Pulmonary artery endothelial cell (primary cell): ENCODE measurements around the gene CA11. TPM values are rescaled to one million over a fixed set of nuclear protein-coding genes. Genes with fewer than 3 reads are reported as not detected.
A peak's percentile ranks its signal among the peaks of the same experiment; 100 is the strongest.
"Not testable (repeated sequence)": the region's sequence is repeated elsewhere in the genome, so short reads cannot be mapped to it uniquely, and the experiment has no call there.

Source experiments
- DNase-seq: peaks from one replicate; pipeline ENCODE4 v3.0.0-alpha.2; 2011; ENCODE audit warnings: low read depth, low spot score
- total RNA-seq: library from RNA; depleted of rRNA; stranded (reverse); fragments of >200 nt; gene quantifications from 2 replicates; pipeline ENCODE4 v1.2.3, GENCODE V29; 2014

Gene CA11
- total RNA-seq = 2.3 and 3.2 TPM in 2 replicates

DNA sequence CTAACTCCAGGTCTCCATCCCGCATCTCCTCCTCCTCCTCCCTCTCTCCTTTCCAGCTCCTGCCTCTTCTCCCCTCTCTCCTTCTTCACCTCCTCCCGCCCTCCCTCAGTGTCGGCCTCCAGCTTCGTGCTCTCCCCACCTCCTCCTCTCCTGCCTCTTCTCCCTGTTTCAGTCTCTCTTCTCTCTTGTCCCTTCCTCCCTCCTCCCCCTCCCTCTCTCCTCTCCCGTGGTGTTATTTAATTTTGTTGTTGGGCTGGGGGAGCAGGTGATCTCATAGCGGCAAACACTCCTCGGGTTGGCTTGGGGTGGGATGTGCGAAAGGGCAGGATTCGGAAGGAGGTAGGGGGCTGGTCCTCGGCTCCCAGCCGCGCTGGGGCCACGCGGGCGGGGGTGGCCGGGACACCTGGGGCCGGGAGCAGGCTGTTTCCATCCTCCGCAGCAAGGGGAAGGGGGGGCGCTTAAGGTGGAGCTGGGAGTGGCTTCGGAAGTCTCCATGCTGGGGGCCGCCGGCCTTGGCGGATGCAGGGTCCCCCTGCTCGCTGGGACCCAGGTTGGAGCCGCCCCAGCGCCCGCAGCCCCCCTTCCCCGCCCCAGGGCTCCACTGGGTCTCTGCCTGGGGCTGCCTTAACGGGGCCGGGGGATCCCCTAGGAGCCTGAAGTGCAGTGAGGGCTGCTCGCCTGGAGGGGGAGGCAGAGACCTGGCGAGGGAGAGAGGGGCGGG lies at the start of gene CA11:
TSS of gene CA11 (minus strand) at position 187 of the 721 bp plus-strand sequence. CDS start 555 bp downstream, outside the sequence.
- no peak for DNase-seq

DNA sequence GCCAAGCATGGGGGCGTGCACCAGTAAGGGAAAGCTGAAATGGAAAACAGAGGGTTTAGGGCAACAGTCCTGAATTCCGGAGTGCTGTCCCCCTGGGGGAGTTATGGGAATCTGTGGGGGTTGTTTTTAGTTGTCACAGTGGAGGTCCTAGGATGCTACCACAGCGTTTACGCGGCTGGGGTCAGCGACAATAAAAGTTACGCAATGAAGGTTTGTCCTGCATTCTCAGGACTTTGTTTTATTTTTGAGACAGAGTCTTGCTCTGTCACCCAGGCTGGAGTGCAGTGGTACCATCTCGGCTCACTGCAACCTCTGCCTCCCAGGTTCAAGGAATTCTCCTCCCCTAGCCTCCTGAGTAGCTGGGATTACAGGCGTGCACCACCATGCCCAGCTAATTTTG lies 47.6 kb upstream of the CA11 start:
- not testable (repeated sequence) for DNase-seq

- no peak for DNase-seq
Observed at GRCh38 chr19:48689449-48689848, 43.5 kb upstream of the CA11 start.

GRCh38 chr19:48687776-48688175 lies 41.8 kb upstream of the CA11 start:
- DNase-seq = no peak

DNA sequence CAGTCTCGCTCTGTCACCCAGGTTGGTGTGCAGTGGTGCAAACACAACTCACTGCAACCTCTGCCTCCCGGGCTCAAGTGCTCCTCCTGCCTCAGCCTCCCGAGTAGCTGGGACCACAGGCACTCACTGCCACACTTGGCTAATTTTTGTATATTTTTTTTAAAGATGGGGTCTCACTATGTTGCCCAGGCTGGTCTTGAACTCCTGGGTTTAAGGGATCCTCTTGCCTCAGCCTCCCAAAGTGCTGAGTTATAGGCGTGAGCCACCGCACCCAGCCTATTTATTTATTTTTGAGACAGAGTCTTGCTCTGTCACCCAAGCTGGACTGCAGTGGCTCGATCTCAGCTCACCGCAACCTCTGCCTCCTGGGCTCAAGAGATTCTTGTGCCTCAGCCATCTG lies 40.6 kb upstream of the CA11 start:
- DNase-seq = not testable (repeated sequence)

GRCh38 chr19:48686088-48686487 lies 40.1 kb upstream of the CA11 start:
- no peak for DNase-seq

- DNase-seq = no peak
Observed at GRCh38 chr19:48685583-48685982, 39.6 kb upstream of the CA11 start.

DNA sequence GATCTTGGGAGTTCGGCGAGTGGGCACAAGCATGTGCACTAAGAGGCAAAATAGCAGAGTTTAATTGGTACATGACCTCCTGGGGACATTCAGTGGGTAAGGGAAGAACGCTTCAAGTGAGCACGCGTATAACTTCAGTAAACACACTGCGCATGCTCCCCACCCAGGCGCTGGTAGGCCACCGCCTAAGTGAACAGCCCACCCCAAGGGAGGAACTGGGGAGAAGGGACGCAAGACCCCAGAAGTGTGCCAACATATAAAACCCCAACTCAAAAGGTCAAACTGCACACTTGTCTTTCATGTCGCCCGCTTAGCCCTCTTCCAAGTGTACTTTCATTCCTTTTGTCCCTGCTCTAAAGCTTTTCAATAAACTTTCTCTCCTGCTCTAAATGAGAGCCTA lies 37.4 kb upstream of the CA11 start:
- no peak for DNase-seq

GRCh38 chr19:48681127-48681470 lies 35.1 kb upstream of the CA11 start:
- DNase-seq = no peak

- no peak for DNase-seq
Observed at GRCh38 chr19:48680436-48681126, 34.6 kb upstream of the CA11 start.

DNA sequence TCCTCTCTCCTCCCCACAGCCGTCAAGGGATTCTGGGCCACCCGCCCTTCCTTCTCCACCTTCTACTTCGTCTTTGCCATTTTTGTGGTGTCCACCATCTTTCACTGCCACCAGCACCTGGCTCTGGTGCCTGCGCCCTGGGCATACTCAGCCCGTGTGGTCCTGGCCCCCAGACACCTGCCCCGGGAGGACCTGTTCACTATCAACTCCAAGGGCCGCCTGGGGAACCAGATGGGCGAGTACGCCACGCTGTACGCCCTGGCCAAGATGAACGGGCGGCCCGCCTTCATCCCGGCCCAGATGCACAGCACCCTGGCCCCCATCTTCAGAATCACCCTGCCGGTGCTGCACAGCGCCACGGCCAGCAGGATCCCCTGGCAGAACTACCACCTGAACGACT lies 34.0 kb upstream of the CA11 start:
- DNase-seq = not testable (repeated sequence)

- no peak for DNase-seq
Observed at GRCh38 chr19:48678201-48678600, 32.2 kb upstream of the CA11 start.

GRCh38 chr19:48676887-48677286 lies 30.9 kb upstream of the CA11 start:
- no peak for DNase-seq

DNA sequence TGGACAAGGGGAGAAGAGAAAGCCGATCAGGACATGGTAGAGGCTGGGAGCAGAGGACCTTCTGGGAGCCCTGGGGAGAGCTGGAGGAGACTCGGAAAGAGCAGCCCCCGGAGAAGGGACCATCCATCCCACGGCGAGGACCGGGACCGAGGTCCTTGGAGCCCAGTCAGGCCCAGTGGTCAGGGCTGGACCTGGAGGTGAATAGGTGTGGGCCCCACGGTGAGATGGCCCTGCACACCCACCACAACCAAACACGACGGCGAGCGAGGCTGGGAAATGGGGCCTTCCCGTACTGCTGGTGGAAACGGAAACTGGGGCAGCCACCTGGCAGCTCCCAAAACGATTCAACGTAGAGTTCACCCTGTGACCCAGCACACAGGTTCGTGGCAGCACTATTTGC lies 30.5 kb upstream of the CA11 start:
- no peak for DNase-seq

GRCh38 chr19:48674921-48675824 lies 29.2 kb upstream of the CA11 start:
- peak; percentile 58 for DNase-seq

DNA sequence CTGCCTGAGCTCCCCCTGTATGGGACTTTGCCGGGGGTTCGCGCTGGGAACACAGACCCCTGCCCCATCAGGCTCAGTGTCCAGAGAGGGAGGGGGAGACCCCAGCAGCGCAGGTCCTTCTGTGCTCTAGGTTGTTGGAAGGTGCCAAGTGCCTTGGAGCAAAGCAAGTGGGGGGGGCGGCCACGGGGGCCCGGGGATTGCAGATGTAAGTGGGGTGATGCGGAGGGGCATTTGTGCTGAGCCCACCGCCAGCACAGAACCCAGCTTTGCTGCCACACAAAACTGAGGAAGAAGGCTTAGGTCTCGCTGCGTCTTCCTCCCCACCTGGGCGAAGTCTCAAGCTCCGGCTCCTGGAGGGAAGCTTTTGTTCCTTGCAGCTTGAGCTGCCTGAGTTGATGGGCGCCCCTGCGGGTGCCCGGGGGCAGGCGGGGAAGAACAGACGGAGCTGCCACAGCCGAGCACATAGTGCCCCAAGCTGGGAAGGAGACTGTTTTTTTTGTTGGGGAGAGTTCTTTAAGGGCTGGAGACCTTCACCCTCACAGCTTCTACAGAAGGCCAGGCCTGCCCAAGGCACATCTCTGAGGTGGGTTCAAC lies 28.3 kb upstream of the CA11 start:
- DNase-seq = no peak

DNA sequence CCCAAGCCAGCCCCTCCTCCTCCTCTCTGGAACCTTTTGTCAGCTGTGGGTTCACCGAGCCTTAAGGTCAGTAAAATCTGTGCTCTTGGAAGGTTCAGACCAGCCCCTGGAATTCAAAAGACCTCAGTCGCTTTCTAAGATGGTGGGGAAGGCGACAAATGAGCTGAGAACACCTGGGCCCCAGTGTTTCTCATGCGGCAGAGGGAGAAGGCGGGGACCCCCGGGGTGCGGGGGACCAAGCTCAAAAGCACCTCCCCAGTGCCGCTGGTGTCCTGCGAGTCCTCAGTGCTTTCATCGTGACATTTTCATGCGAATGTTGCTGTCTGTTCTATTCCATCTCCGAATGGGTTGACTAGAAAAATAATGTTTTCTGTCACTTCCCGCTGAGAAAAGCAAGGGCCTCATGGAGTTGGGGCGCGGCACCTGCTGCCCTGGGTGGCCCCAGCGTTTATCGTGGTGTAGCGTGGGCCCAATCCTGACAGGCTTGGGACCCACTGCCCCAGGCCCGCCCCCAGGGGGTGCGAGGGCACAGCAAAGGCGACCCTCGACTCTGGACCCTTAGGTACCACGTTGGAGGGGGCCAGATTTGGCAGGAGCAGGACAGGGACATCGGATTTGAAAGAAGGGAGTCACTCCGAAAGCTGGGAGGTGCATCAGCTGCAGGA lies 27.6 kb upstream of the CA11 start:
- no peak for DNase-seq

DNA sequence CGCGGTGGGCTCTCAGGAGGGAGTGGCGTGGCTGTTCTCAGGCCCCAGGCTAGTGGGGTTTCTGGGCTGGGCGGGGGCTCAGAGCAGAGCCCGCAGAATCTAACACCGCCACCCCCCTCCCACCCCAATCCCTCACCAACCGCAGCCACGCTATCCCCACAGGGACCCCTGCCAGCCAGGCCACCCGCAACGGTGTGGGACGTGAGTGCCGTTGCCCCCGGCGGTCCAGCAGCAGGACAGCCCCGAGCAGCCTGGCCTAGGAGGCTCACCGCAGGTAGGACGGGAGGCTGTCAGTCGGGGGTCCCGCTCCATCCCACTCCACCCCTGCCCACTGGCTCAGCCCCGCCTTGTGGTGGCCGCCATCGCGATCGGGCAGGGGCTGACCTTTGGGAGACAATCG lies 27.0 kb upstream of the CA11 start, which contains the start of gene NTN5:
TSS of gene NTN5 (minus strand) at position 24 of the 400 bp plus-strand sequence. CDS start 2,031 bp downstream, outside the sequence.
- no peak for DNase-seq

GRCh38 chr19:48671446-48671995 lies 25.5 kb upstream of the CA11 start:
- DNase-seq = no peak

- DNase-seq = no peak
Observed at GRCh38 chr19:48670699-48671445, 24.9 kb upstream of the CA11 start.
